Sigmoid colon (tissue), 7 donors: ENCODE results near the gene MPHOSPH10. TPM values are rescaled to one million over a fixed set of nuclear protein-coding genes. Genes with fewer than 3 reads are reported as not detected.

Source experiments
- DNase-seq: peaks from one replicate; pipeline ENCODE4 v3.0.0-alpha.2; 2019
- H3K27ac ChIP-seq, 4 donors: fragments of 200-600 bp; sonication (generic); one replicate each; pipeline ENCODE4 v1.5.1; 2016 to 2019; ENCODE audit warnings: mild to moderate bottlenecking in 1 of 4
- H3K27me3 ChIP-seq, 3 donors: fragments of 200-600 bp; sonication (generic); one replicate each; pipeline ENCODE4 v1.5.1; 2019; ENCODE audit warnings: mild to moderate bottlenecking in 1 of 3
- H3K36me3 ChIP-seq, 4 donors: fragments of 200-600 bp; sonication (generic); one replicate each; pipeline ENCODE4 v1.5.1; 2016 to 2019
- H3K4me1 ChIP-seq, 4 donors: fragments of 200-600 bp; sonication (generic); one replicate each; pipeline ENCODE4 v1.5.1; 2017 to 2019
- H3K4me3 ChIP-seq, 4 donors: fragments of 200-600 bp; sonication (generic); one replicate each; pipeline ENCODE4 v1.5.1; 2017 to 2019; ENCODE audit warnings: mild to moderate bottlenecking in 2 of 4, moderate library complexity in 1 of 4
- H3K9me3 ChIP-seq, 4 donors: fragments of 200-600 bp in 3 of 4; sonication (generic) in 3 of 4; one replicate each; pipeline versions ENCODE4 v1.5.1 to v1.6.1; 2013 to 2019
- CTCF ChIP-seq, 4 experiments: fragments of 450-650 bp in 3 of 4; fragments of 200-600 bp in 1 of 4; IDR thresholded peaks; one replicate each; pipeline ENCODE4 v1.5.1; 2016 to 2019; ENCODE audit warnings: antibody characterized with exemption in 4 of 4, mild to moderate bottlenecking in 3 of 4, moderate library complexity in 2 of 4
- EP300 ChIP-seq, 4 donors: sonication (generic); formaldehyde crosslinking; IDR thresholded peaks; one replicate each; pipeline ENCODE4 v1.6.1; 2017; ENCODE audit warnings: antibody characterized with exemption in 4 of 4
- POLR2A ChIP-seq, 2 donors: fragments of 450-650 bp; IDR thresholded peaks; one replicate each; pipeline ENCODE4 v1.6.1; 2016; ENCODE audit warnings: antibody characterized with exemption in 2 of 2, mild to moderate bottlenecking in 2 of 2, moderate library complexity in 2 of 2
- POLR2AphosphoS5 ChIP-seq, 4 donors: sonication (generic); formaldehyde crosslinking; IDR thresholded peaks; one replicate each; pipeline ENCODE4 v1.6.1; 2017; ENCODE audit warnings: antibody characterized with exemption in 4 of 4
- WGBS, 2 donors: extraction: QIAGEN DNeasy Blood & Tissue Kit; methylation state at CpG; one replicate each; pipeline ENCODE4 v1.1.7; 2013; 5-methylcytosine and 5-hydroxymethylcytosine counted together
- intact Hi-C: fragments of 100-400 bp; cut with DNase I; formaldehyde crosslinking; loops from one replicate; pipeline ENCODE4 v1.15.1; 2023
- polyA plus RNA-seq, 3 donors: library from polyadenylated mRNA; stranded (reverse); fragments of 200-250 nt; gene quantifications; one replicate each; pipeline ENCODE4 v1.2.3, GENCODE V29; 2013
- total RNA-seq, 4 donors: library from RNA; depleted of rRNA; stranded (reverse); fragments of >200 nt; gene quantifications; one replicate each; pipeline ENCODE4 v1.1.0, GENCODE V29; 2016
- donor health status: healthy with polysubstance abuse.
- donor health status: Bipolar disorder and iron deficiency.
- donor health status: healthy.

Gene MPHOSPH10
- total and polyA plus RNA-seq, 7 donors = 11.1 to 27.1 (median 21.0) TPM

- H3K27ac ChIP-seq = no peak overlapping the region
- DNase-seq = no peak
- intact Hi-C loops = no loop called here
Measured at GRCh38 chr2:71108091-71108490, 22.3 kb upstream of the MPHOSPH10 start.

GRCh38 chr2:71113843-71114242 is 16.6 kb upstream of the MPHOSPH10 start:
- no peak for DNase-seq
- Histone ChIP-seq H3K27me3 (no peaks in the 10 kb centered on the region), H3K4me3 (no peak overlapping the region), H3K9me3 (no peaks in the 10 kb centered on the region), H3K4me1 (no peaks in the 10 kb centered on the region), H3K36me3 (peaks cover 0 to 75% (median 14%) of the 10 kb centered on the region in 4 donors), H3K27ac (no peak overlapping the region)
- WGBS, 2 donors = 93 to 94% methylated on average over 1 of the region's 1 CpG
- intact Hi-C loops = no loop called here
- TF ChIP-seq CTCF (IDR thresholded peaks at IDR 0.05) = no peak
- no peak for TF ChIP-seq POLR2AphosphoS5 (IDR thresholded peaks at IDR 0.05)
- no peak for TF ChIP-seq POLR2A (IDR thresholded peaks at IDR 0.05)
- no peak for TF ChIP-seq EP300 (IDR thresholded peaks at IDR 0.05)

More at GRCh38 chr2:71108091-71108490, 22.3 kb upstream of the MPHOSPH10 start:
- no peak for TF ChIP-seq CTCF (IDR thresholded peaks at IDR 0.05)
- no peak for TF ChIP-seq POLR2A (IDR thresholded peaks at IDR 0.05)
- no peak for TF ChIP-seq EP300 (IDR thresholded peaks at IDR 0.05)
- TF ChIP-seq POLR2AphosphoS5 (IDR thresholded peaks at IDR 0.05) = no peak
- Histone ChIP-seq H3K4me3 (no peak overlapping the region), H3K9me3 (no peaks in the 10 kb centered on the region), H3K4me1 (no peaks in the 10 kb centered on the region), H3K27me3 (no peaks in the 10 kb centered on the region), H3K36me3 (peaks cover 0 to 32% (median 0%) of the 10 kb centered on the region in 4 donors)
- WGBS, 2 donors = 95 to 96% methylated on average over 2 of the region's 2 CpGs

- Histone ChIP-seq H3K4me1 (no peaks in the 10 kb centered on the region), H3K9me3 (no peaks in the 10 kb centered on the region), H3K36me3 (peaks cover 0 to 73% (median 19%) of the 10 kb centered on the region in 4 donors), H3K27ac (no peak overlapping the region), H3K27me3 (no peaks in the 10 kb centered on the region), H3K4me3 (no peak overlapping the region)
- intact Hi-C loops = no loop called here
- DNase-seq = no peak
- TF ChIP-seq POLR2AphosphoS5 (IDR thresholded peaks at IDR 0.05) = no peak
Measured at GRCh38 chr2:71117063-71117462, 13.4 kb upstream of the MPHOSPH10 start.

DNA sequence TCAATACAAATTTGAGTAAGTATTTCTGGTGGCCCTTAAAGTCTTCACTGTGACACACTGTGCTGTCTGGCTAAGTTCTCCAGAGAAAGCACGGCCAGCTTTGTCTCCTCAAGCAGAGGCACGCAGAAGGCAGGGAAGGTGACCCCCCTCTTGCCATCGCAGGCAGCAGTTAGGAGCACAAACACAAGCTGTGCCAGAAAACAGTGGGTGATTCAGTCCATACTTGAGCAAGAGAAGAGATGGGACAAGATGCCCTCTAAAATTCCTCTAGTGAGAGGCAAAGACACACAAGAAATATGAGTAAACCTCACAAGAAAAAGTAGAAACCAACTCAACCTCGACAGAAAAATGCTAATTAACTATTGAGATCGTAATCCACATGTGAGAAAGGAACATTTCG is 10.2 kb upstream of the MPHOSPH10 start:
- Histone ChIP-seq H3K27ac (no peak overlapping the region), H3K27me3 (no peaks in the 10 kb centered on the region), H3K9me3 (no peaks in the 10 kb centered on the region), H3K4me1 (no peaks in the 10 kb centered on the region), H3K36me3 (peaks cover 0 to 62% (median 15%) of the 10 kb centered on the region in 4 donors), H3K4me3 (no peak overlapping the region)
- no peak for TF ChIP-seq CTCF (IDR thresholded peaks at IDR 0.05)
- no peak for TF ChIP-seq POLR2AphosphoS5 (IDR thresholded peaks at IDR 0.05)
- TF ChIP-seq EP300 (IDR thresholded peaks at IDR 0.05) = no peak
- TF ChIP-seq POLR2A (IDR thresholded peaks at IDR 0.05) = no peak
- no peak for DNase-seq
- 82 to 90% methylated on average over 6 of the region's 6 CpGs for WGBS, 2 donors
- intact Hi-C loops = no loop called here

DNA sequence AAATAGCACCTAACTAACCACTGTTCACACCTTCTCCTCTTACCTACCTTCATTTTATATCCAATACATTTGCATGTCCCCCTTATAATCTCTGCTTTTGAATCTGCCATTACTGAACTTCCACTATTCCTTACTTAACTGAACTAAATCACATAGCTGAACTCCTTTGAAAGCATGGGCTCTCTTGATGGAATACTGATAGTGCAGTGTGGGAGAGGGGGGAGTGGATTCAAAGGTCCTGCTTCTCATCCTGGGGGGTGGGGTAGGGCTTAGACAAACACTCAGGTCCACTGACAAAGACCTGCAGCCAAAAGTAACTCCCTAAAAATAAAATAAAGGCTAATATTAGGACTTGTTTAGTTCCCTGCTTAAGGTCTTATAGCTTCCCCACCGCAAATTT is 9.0 kb upstream of the MPHOSPH10 start:
- H3K4me3 ChIP-seq = no peak overlapping the region
- no peak overlapping the region for H3K27ac ChIP-seq
- no peak for DNase-seq
- peaks cover 0 to 51% (median 12%) of the 10 kb centered on the region in 4 donors for H3K36me3 ChIP-seq
- 98 to 100% methylated on average over 1 of the region's 1 CpG for WGBS, 2 donors
- intact Hi-C loops = no loop called here
- H3K9me3 ChIP-seq = no peaks in the 10 kb centered on the region
- H3K27me3 ChIP-seq = no peaks in the 10 kb centered on the region
- no peak for TF ChIP-seq POLR2A (IDR thresholded peaks at IDR 0.05)
- no peak for TF ChIP-seq POLR2AphosphoS5 (IDR thresholded peaks at IDR 0.05)
- no peak for TF ChIP-seq EP300 (IDR thresholded peaks at IDR 0.05)
- no peak for TF ChIP-seq CTCF (IDR thresholded peaks at IDR 0.05)
- H3K4me1 ChIP-seq = no peaks in the 10 kb centered on the region
